ENCODE measurements around the gene UBR3.
"Not testable (repeated sequence)": the region's sequence is repeated elsewhere in the genome, so short reads cannot be mapped to it uniquely, and the experiment has no call there.

Gene UBR3

DNA sequence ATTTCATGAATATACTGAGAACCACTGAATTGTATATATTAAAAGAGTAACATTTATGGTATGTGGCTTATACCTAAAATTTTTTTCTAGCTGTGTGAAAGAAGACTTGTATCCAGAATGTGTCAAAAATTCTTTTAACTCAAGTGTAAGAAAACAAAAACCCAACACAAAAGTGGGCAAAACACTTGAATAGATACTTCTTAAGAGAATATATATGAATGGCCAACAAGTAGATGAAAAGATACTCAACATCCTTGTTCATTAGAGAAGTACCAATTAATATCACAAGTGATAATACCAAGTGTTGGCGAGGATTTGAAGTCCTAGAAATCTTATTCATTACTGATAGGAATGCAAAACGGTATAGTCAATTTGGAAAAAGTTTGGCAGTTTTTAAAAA is 243.5 kb downstream of the UBR3 start:
- no peak for DNase-seq

DNA sequence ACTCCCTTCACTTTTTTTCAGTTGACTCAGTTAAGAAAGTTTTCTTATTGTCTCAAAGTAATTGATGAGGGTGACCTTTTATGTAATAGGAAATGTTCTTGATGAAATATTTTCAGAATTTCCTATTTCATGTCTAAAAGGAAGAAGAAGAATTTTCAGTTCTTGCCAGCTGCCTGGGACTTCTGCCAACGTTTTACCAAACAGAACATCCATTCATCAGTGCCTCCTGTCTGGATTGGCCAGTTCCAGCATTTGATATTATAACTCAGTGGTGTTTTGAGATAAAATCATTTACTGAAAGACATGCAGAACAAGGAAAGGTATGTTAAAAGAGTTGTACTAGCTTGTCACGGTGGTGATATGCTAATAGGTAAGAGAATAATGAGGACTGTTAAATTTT is 246.0 kb downstream of the UBR3 start:
- no peak for DNase-seq

DNA sequence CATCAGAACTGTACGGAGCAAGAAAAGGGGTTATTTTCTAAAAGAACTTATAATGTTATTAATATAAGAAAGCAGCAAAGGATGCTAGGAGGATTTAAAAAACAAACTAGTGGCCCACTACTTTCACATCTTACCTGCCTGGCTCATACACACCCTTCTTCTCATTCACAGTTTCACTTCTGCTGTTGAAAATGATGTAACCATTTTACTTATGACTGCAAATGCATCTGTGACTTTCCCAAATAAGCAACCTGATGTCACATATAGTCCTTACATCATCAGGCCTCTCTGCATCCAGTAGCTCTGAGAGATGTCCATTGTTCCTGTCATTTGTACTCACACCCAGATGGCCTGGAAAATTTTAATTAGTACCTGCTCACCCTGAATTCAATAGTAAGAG is 248.9 kb downstream of the UBR3 start:
- no peak for DNase-seq

DNA sequence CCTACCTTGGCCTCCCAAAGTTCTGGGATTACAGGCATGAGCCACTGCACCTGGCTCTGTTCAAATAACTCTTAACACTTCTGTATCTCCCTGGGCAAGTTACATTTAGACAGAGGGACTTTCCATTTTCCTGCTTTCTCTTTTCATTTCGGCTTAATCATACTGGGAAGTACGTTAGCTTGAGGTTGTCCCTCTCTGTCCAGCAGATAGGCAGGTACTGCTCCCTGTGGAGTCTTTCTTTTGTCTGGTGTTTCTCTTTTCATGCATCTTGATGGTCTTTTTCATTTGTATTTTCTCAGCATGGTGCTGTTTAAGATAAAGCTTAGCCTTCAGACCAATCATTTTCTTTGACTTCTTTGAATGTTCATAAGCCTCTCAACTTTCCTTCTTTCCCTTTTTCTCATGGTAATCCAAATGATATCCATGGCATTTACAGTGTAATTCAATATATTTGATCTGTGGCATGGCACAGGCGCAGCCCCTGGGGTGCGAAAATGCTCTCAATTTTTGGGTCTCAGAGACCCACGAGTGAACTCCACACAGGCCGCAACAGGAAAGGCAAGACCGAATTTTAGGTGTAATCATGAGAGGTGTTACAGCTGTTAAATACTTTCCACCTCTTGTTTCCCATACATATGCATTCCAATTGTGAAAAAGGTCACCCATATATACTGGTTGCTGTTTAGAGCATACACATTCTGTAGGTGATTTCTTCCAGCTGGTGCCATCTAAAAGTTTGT is 250.7 kb downstream of the UBR3 start:
- no peak for DNase-seq

DNA sequence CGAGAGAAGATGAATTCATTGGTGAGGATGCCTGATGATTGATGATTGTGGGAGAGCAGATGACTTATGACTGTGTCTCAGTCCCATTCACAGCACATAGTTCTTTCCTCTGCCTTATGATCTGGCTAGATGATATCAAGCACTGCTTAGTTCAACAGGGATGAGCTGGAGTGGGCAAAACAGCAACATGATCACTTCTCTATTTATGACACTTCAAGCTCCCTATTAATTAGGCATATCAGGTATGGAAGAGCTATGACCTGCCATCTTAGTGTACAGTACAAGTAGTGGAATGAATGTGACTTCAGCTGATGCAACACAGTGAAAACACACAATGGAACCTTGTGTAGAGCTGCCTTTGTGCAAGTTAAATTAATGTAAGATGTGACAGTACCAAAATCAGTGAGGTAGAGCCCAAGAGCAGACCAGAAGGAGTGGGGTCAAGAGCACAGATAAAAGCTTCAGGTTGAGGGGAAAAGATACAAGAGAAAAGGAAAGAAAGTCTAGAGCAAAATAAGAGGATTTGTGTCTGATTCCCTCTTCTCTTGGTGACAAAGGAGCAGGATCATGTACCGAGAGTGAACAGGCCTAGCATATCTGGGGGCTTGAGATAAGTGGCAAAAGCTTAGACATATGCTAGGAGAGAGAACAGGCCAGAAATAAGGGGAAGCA is 257.7 kb downstream of the UBR3 start:
- no peak for DNase-seq

DNA sequence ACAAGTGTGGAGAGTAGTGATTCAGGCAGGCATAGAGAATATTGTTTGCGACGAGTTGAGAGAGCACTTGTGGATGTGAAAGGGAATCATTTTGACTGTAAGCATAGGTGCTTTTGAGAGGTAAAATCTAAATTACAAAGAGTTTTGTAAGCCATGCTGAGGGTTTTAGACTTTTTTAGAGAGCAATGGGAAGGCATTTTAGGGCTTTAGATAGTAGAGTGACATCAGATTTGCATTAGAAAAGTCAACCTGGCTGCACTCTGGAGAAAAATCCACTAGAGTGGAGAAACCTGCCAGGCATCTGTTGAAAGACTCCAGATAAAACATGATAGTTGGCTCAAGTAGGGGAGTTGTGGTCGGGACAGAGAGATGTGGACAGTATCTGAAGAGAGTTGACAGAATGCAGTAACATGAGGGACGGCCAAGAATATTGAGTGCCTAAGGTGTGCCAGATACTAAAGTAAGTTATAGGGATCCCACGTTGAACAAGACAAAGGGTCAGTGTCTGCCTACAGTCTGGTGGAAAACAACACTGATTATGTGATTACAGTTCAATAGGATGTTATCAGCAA is 258.9 kb downstream of the UBR3 start:
- DNase-seq, result no peak

DNA sequence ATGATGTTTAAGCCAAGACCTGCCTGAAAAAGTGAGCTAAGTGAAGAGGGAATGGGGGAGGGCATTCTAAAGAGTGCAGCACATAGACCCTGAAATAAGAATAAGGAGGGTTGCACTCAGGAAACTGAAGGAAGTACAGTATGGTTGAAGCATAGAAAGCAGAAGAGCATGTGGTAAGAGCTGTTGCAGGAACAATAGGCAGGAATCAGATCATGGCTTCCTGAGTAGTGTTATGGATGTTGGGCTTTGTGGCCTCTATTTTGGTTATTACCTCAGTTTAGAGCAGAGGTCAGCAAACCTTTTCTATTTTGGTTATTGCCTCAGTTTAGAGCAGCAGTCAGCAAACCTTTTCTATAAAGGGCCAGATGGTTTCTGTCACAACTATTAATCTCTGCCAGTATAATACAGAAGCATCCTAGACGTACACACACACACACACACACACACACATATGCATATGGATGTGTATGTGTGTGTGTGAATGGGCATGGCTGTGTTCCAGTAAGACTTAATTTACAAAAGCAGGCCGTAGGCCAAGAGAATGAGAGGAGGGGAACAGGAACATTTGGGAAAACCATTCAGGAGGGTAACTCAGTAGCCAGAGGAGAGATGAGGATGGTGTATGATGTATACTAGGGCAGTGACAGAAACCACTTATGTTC is 259.6 kb downstream of the UBR3 start:
- no peak for DNase-seq

DNA sequence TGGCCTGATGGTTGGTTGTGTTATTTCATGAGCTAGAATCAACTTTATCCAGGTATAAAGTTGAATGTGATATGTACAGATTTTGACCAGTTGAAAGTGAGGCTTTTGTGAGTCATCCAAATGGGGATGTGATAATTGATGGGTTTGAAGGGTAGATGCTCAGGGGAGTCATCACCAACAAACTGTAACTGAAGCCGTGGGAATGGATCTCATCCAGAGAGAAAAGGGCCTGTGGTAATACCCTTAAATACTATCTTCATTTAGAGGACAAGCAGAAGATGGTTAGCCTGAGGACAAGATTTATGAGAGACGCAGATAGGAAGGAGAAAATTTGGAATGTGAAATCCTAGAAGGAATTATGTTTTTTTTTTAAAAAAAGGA is 260.1 kb downstream of the UBR3 start:
- DNase-seq, result no peak

DNA sequence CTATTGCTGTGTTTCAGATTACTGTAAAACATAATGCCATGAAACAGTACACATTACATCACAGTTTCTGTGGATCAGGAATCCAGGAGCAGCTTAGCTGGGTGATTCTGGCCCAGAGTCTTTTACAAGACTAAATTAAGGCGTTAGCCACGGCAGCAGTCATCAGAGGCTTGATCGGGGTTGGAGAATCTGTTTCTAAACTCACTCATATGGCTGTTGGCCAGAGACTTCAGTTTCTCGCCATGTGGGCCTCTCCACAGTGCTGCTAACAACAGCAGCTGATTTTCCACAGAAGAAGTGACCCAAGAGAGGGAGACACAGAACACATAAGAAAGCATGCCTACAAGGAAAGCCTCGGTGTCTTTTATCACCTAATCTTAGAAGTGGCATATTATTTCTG is 261.5 kb downstream of the UBR3 start:
- DNase-seq, result no peak

DNA sequence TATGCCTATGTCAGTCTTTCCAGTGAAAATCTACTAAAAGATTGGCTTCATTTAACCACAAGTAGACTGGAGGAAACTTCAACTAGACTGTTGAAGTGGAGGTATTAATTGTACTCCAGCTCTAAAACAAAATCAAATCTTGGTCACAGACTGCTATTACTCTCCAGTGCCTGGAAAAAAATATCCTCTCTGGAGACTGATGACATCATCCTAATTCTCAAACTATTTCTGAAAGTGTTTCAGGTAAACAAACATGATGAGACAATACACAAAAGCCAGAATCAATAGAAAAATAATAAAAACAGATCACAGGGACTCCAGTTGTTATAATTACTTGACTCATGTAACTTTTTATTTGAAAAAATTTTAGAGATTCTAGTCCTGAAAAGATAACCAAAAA is 263.0 kb downstream of the UBR3 start:
- DNase-seq, result no peak

DNA sequence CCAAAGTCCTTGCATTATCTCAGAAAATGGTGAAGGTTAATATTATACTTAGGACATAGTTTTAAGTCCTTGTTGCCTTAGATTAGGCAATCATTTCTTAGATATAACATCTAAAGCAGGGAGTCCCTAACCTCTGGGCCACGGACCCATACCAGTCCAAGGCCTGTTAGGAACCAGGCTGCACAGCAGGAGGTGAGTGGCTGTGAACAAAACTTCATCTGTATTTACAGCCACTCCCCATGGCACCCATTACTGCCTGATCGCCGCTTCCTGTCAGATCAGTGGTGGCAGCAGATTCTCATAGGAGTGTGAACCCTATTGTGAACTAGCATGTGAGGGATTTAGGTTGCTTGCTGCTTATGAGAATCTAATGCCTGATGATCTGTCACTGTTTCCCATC is 264.2 kb downstream of the UBR3 start:
- DNase-seq, result no peak

DNA sequence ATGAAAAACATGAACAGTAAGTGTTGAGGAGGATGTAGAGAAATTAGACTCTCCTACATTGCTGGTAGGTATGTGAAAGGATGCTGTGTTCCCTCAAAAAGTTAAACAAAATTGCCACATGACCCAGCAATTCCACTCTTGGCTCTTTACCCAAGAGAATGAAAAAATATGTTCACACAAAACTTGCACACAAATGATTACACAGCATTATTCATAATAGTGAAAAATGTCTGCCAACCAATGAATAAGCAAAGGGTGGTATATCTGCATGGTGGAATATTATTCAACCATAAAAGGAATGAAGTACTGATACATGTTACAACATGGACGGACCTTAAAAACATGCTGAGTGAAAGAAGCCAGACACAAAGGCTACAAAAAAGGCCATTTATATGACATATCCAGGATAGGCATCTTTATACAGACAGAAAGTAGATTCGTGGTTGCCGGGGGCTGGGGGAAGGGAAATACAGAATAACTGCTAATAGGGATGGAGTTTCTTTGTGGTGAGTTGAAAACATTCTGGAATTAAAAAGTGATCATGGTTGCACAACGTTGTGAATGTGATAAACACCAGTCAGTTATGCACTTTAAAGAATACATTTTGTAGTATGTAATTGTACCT is 265.3 kb downstream of the UBR3 start:
- no peak for DNase-seq

DNA sequence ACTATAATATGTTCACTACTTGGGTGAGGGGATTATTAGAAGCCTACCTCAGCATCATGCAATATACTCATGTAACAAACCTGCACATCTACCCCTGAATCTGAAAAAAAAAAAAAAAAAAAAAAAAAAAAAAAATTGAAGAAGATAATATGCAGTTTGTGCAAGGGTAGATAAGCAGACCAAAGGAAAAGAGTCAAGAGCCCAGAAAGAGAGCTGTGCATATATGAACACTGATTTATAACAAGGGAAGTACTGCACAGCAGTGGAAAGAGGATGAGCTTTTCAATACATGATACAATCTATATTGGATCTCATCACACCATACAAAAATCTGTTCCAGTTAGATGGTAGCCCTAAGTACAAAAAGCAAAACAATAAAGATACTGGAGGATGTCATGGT is 268.1 kb downstream of the UBR3 start:
- no peak for DNase-seq

DNA sequence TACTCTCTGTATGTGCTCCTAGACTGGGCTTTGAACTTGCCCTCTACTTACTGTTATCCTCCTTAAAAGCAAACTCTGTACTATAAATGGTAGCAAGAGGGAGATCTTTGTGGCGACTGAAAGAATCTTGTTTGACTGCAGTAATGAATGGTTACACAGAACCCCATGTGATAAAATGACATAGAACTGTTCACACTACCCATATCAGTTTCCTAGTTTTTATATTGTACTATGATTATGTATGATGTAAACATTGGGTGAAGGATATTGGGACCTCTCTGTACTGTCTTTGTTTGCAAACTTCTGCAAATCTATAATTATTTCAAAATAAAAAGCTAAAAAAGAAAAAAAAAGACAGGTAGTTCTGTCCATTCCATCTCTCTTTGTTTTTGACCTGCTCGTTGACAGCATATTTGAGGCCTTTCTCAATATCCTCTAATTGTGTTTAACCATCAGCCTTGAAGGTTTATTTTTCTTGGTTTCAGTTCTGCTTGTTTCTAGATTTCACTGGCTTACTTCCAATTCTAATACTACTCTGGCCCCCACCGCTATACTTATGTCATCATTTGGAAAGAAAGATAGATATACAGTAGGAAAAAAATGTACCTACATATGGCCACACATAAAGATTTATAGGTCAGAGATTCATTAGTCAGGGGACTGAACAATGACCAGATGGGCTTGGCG is 271.5 kb downstream of the UBR3 start:
- no peak for DNase-seq

DNA sequence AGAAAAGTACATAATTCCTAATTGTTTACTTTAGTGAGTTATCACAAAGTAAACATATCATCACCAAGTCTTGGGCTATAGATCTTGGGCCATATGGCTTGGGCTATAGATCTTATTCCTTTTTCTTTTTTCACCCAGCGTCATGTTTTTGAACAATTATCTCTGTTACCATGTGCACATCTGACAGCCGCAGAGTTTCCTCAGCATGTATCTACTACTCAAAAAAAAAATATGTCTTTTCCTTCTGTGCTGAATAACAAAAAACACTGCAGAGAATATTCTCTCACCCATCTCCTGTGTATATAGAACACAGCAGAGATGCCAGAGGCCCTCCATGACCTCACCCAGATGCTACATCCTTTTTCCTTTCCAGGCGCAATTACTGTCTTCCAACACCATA is 274.5 kb downstream of the UBR3 start:
- DNase-seq, result no peak

DNA sequence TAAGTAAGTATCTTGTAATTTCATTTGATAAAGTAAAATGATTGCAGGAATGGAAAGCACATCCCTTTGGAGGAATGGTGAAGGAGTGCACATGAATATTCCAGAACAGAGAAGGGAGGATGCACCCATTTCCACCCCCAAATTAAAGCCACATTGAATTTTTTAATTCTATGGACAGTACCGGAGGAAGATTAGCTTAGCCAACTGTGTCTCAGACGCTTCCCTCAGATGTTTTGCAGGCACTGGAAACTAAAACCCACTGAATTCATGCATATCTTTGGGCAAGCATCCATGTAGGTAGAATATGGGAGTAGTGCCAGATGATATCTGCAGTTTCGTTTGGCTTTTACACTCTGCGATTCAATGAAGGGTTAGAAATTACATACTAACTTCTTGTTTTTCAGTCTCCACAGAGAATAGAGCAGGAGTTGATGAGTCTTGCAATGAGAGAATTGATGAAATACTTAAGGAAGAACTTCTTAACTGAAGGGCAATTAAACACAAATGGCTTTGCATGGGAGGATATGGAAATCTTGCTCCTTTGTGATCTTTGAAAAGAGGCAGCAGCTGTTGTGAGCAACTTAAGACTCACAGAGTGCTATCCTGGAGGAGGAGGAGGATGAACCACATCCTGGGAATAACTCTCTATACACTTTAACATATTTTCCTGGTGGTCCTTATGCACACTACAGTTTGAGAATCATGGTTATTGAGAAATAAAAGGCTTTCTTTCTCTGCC is 279.0 kb downstream of the UBR3 start:
- no peak for DNase-seq

DNA sequence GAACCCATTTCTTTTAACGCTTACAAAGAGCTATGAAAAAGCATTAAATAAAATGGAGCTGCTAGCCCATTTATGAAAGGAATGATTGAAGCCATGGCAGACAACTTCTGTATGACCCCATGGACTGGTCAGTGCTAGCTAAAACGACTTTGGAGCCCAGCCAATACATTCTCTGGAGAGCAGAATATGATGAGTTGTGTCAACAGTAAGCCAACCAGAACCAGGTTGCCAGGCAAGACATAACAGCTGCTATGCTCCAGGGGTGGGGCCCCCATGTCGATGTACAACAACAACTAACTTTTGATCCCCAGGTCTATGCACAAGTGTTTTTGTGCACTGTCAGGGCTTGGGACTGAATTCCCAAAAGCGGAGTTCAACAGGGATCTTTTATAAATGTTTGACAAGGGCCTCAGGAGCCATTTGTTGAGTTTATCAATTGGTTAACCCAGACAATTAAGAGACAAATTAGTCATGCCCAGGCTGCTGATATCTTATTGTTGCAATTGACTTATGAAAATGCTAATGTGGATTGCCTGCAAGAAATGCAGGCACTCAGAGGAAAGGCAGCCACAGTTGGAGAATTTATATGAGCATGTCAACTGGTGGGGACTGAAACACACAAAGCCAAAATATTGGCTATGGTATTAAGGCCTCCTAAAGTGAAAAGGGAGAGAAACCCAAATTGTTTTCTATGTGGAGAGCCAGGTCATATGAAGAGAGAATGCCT is 286.1 kb downstream of the UBR3 start:
- no peak for DNase-seq

DNA sequence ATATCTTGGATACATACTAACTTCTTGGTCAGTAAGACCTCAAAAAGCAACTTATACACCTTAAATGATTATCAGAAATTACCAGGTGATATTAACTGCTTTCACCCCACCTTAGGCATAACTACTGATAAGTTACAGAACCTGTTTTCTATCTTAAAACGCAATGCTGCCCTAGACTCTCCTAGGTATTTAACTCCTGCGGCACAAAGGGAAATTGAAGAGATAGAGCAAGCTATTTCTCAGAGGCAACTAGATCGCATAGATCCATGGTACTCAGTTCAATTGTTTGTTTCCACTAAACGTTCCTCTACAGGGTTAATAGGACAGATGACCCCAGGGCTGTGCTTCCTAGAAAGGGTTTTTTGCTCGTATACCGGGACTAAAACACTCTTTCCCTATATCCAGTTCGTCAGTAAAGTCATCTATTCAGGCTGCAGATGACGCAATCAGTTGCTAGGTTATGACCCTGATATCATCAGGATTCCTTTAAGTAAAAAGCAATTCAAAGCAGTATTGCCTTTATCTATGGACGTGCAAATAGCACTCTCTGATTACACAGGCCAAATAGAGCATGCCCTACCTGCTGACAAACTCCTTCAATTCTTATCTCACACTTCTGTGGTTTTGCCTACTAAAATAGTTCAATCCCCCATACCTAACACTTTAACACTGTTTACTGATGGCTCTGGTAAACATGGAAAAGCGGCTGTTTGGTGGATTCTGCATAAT is 288.4 kb downstream of the UBR3 start:
- DNase-seq, result no peak

DNA sequence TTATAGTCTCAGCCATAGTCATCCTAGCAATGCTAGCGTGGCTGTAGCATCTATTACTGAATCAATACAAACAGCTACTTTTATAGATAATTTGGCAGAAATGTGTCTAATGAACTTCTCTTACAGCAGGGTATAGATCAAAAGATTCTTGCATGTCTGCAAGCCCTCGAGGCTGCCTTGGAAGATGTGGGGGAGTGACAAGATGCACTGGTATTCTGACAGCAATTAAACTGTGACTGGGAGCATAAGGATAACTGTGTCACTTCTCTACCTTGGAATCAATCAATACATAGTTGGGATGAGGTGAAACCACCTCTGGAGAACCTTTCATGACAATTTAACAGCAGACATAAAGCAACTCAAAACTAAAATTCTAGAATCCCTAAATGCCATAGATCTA is 291.4 kb downstream of the UBR3 start:
- no peak for DNase-seq

DNA sequence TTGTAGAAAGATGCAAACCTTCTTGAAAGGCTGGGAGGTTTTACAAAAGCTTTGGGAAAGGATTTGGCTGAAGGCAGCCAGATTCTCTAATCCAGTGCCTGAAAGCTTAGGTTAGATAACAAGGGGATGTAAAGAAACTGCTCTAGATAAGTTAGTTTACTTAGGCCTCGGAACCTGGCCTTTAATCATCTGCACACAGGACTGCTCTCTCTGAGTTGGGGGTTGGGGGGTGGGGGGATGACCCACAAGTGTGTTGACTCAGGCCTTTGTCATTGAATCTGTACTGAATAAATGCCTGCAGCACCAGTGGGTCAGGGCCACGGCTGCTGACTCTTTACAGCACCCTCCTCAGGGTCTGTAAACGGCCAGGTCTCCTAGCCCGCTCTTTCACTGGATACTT is 292.1 kb downstream of the UBR3 start:
- DNase-seq, result not testable (repeated sequence)

DNA sequence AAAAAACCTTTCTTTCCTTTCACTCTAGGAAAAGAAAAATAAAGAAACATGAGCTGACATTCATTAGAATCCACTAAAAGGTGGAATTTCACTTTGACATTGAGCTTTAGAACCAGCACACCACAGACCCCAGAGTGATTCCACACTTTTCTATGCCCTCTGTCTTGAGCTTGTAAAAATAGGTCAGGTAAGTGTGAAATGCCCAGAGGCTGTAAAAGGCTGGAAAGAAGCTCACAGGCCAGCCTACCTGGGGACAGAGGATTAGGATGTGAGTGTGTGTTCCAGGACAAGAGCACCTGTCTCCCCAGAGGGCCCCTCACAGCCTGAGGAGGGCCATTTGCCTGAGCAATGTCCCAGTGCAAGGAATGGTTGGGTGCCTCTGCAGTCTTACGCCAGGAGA is 294.4 kb downstream of the UBR3 start:
- no peak for DNase-seq
